Transverse colon (tissue), 3 donors: ENCODE measurements around the gene LRRC8D.

Source experiments
- CTCF ChIP-seq, 5 experiments: fragments of 200-600 bp in 3 of 5; fragments of 450-650 bp in 2 of 5; sonication (generic) in 3 of 5; IDR thresholded peaks; 1 replicate in 2 of 5; 2 replicates in 3 of 5; pipeline ENCODE4 v1.5.1; 2016 to 2017; ENCODE audit warnings: antibody characterized with exemption in 5 of 5, inconsistent platforms in 3 of 5, mild to moderate bottlenecking in 2 of 5, moderate library complexity in 1 of 5
- POLR2A ChIP-seq: fragments of 450-650 bp; IDR thresholded peaks from one replicate; pipeline ENCODE4 v1.6.1; 2016; ENCODE audit warnings: antibody characterized with exemption, mild to moderate bottlenecking, moderate library complexity

GRCh38 chr1:89905395-89906058, 84.7 kb downstream of the LRRC8D start:
- TF ChIP-seq POLR2A (no peak), CTCF (IDR thresholded peaks at IDR 0.05) (no peak)
